GM12865 (cell line): ENCODE results near the gene GGPS1.
"Not testable (repeated sequence)": the region's sequence is repeated elsewhere in the genome, so short reads cannot be mapped to it uniquely, and the experiment has no call there.

Experiments used
- DNase-seq: peaks from one replicate; pipeline ENCODE4 v3.0.0; 2010; ENCODE audit warnings: low read depth
- H3K4me3 ChIP-seq: 2 replicates; pipeline ENCODE4 v1.5.1; 2011; ENCODE audit warnings: mild to moderate bottlenecking, low read depth, low read length, control low read depth
- TF ChIP-seq, protein P1 (sequence below): IDR thresholded peaks from 2 replicates; pipeline ENCODE4 v1.5.1; 2011; ENCODE audit warnings: low read length, control low read depth, low read depth, inconsistent platforms; ENCODE audit not compliant: insufficient read depth; ENCODE audit errors: missing control alignments

GGPS1 gene

DNA sequence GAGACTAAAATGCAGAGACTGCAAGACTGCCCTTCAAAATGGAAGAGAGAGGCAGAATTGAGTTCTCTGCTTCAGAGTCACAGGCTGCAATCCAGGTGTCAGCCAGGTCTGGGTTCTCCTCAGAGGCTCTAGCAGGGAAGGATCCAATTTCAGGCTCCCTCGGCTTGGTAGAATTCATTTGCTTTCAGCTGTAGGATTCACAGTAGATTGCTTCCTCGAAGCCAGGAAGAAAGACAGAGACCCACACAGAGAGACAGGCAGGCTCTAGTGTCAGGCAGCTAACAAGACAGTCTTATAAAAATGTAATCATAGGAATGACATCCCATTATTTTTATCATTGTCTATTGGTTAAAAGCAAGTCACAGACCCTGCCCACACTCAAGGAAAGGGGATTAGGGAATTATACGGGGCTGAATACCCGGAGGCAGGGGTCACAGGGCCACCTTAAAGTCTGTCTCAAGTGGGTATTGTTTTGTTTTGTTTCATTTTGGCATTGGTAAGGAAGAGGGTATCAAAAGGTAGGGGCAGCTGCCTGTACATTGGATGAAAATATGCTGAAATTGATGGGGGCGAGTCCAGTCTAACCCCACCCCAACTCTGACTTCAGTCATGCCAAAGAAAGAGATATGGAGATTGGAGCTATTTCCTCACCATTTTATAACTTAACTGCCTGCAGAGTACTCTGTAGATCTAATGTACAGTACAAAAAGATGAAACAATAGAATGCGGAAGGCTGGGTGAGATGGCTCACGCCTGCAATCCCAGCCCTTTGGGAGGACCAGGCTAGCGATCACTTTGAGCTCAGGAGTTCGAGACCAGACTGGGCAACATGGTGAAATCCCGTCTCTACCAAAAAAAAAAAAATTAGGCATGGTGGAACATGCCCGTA is 29.4 kb downstream of the GGPS1 start:
- no peak for DNase-seq
- no peak overlapping the region for H3K4me3 ChIP-seq
- TF ChIP-seq, protein P1, sequence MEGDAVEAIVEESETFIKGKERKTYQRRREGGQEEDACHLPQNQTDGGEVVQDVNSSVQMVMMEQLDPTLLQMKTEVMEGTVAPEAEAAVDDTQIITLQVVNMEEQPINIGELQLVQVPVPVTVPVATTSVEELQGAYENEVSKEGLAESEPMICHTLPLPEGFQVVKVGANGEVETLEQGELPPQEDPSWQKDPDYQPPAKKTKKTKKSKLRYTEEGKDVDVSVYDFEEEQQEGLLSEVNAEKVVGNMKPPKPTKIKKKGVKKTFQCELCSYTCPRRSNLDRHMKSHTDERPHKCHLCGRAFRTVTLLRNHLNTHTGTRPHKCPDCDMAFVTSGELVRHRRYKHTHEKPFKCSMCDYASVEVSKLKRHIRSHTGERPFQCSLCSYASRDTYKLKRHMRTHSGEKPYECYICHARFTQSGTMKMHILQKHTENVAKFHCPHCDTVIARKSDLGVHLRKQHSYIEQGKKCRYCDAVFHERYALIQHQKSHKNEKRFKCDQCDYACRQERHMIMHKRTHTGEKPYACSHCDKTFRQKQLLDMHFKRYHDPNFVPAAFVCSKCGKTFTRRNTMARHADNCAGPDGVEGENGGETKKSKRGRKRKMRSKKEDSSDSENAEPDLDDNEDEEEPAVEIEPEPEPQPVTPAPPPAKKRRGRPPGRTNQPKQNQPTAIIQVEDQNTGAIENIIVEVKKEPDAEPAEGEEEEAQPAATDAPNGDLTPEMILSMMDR = no peak

DNA sequence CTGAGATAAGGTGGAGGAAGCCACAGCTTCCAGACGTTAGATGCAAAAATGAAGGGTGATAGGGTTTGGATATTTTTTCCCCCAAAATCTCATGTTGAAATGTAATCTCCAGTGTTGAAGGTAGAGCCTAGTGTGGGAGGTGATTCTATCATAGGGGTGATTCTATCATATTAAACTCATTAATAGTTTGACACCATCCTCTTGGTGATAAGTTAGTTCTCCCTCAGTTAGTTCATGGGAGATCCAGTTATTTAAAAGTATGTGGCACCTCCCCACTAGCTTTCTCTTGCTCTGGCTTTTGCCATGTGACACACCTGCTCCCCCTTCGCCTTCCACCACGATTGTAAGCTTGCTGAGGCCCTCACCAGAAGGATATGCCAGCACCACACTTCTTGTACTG is 30.5 kb downstream of the GGPS1 start:
- TF ChIP-seq, protein P1 = no peak
- DNase-seq = no peak
- H3K4me3 ChIP-seq = no peak overlapping the region

DNA sequence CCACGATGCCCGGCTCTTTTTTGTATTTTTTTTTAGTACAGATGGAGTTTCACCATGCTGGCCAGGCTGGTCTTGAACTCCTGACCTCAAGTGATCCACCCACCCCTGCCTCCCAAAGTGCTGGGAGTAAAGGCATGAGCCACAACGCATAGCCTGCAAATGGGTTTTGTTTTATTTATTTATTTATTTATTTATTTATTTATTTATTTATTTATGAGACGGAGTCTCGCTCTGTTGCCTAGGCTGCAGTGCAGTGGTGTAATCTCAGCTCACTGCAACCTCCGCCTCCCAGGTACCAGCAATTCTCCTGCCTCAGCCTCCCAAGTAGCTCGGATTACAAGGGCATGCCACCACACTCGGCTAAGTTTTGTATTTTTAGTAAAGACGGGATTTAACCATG is 35.8 kb downstream of the GGPS1 start:
- not testable (repeated sequence) for H3K4me3 ChIP-seq, DNase-seq

DNA sequence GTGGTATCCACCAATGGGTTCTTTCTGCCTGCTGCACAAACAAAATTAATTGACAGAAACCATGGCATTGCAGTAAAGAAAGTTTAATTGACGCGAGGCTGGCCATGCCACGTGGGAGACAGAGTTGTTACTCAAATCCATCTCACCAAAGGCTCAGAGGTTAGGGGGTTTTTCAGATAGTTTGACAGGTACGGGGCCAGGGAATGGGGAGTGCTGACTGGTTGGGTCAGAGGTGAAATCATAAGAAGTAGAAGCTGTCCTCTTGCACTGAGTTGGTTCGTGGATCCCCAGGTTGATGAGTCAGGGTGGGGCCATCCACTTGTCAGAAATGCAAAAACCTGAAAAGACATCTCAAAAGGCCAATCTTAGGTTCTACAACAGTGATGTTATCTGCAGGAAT is 37.9 kb downstream of the GGPS1 start:
- H3K4me3 ChIP-seq = no peak overlapping the region
- DNase-seq = peak; percentile 8
- TF ChIP-seq, protein P1 = no peak

DNA sequence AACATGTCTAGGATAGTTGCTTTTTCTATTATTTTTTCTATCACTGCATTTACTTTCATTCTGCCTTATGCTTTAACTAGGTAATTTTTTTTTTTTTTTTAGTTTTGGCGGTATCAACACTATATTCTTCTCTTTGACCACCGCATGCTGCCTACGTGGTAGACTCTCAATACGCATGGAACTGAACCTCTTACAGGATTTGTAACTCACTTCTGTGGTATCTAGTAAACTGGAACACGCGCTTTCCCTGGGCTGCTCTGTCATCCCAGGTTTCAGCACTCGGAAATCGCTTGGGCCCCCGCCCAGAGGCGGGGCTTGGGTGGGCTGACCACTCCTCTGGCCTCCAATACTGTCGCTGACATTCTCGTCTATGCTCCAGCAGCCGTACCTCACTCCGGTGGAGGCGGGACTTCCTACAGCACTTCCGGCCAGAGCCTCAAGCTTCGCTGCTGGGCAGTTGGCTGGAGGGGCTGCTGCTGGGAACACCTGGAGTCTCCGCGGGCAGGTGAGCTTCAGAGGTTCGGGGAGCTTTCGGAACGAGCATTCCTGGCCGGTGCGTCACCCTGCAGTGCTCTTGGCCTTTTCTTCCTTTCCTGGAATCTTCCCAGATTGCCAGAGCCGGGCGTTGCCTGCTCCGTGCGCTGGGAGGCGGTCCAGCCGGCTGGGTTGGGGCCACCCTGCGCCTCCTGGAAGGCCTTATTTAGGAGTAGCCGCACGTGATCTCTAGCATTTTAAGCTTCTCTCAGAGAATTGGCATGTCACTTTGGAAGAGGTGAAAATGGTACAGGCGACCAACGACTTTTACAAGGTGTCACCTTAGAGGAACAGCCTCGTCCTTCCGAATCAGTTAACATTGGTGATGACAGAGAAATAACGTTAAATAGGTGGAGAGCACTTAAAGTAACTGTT is 38.9 kb downstream of the GGPS1 start, which contains the start of gene TBCE:
Gene TBCE, plus strand, starts transcription at position 428 of the 909 bp plus-strand sequence. CDS start 12,623 bp downstream, outside the sequence.
- peak; percentile 96 for DNase-seq
- peak within 1 kb of the TSS; percentile 95 for H3K4me3 ChIP-seq
- TF ChIP-seq, protein P1 = no peak

DNA sequence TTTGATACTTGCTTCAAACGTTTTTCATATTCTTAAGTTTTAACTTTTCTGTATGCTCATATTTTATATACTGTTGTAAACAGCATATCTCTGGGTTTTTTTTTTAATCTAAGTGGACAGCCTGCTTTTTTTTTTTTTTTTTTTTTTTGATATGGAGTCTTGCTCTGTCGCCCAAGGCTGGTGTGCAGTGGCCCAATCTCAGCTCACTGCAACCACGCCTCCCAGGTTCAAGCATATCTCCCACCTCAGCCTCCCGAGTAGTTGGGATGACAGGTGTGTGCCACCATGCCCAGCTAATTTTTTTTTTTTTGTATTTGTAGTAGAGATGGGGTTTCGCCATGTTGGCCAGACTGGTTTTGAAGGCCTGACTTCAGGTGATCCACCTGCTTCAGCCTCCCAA is 40.1 kb downstream of the GGPS1 start:
- H3K4me3 ChIP-seq = peak overlapping the region; percentile 95
- TF ChIP-seq, protein P1 = no peak
- DNase-seq = no peak

DNA sequence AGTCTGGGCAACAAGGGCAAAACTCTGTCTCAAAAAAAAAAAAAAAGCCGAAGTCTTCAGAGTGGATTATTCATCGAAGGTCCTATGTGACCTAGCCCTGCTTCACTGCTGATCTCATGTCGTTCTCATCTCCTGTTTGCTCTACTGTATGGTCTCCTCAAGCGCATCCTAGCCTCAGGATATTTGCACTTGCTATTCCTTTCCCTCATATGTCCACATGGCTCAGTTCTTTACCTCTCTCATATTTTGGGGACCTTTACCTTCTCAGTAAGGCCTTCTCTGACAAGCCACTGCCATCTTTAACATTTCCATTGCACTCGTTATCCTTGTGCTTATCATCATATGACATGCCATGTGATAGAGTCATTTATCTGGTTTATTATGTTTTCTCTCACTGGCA is 41.4 kb downstream of the GGPS1 start:
- TF ChIP-seq, protein P1 = no peak
- DNase-seq = no peak
- H3K4me3 ChIP-seq = no peak overlapping the region
